ENCODE measurements around the gene MYH15.

Gene MYH15

GRCh38 chr3:108410531-108410984 is 99.8 kb downstream of the MYH15 start:
- DNase-seq = no peak

- DNase-seq = no peak
Observed at GRCh38 chr3:108409800-108410178, 100.6 kb downstream of the MYH15 start.

GRCh38 chr3:108408883-108409799 is 101.3 kb downstream of the MYH15 start:
- no peak for DNase-seq

- DNase-seq = no peak
Observed at GRCh38 chr3:108407886-108408285, 102.5 kb downstream of the MYH15 start.

GRCh38 chr3:108406661-108407206 is 103.7 kb downstream of the MYH15 start:
- no peak for DNase-seq

GRCh38 chr3:108406063-108406660 is 104.2 kb downstream of the MYH15 start:
- no peak for DNase-seq

- no peak for DNase-seq
Observed at GRCh38 chr3:108404368-108404767, 106.0 kb downstream of the MYH15 start.

GRCh38 chr3:108403686-108404345 is 106.6 kb downstream of the MYH15 start:
- no peak for DNase-seq

GRCh38 chr3:108403198-108403597 is 107.2 kb downstream of the MYH15 start:
- no peak for DNase-seq

GRCh38 chr3:108401836-108402235 is 108.6 kb downstream of the MYH15 start:
- DNase-seq = no peak

GRCh38 chr3:108398510-108398909 is 111.9 kb downstream of the MYH15 start:
- DNase-seq = no peak

- DNase-seq = no peak
Observed at GRCh38 chr3:108396336-108396735, 114.1 kb downstream of the MYH15 start.

- no peak for DNase-seq
Observed at GRCh38 chr3:108394563-108394962, 115.8 kb downstream of the MYH15 start.

- no peak for DNase-seq
Observed at GRCh38 chr3:108394016-108394415, 116.4 kb downstream of the MYH15 start.

- no peak for DNase-seq
Observed at GRCh38 chr3:108393128-108393900, 117.1 kb downstream of the MYH15 start.

GRCh38 chr3:108391917-108392593 is 118.3 kb downstream of the MYH15 start:
- DNase-seq = no peak

- no peak for DNase-seq
Observed at GRCh38 chr3:108389372-108389771, 121.0 kb downstream of the MYH15 start.

- no peak for DNase-seq
Observed at GRCh38 chr3:108388136-108389132, 122.0 kb downstream of the MYH15 start.

- DNase-seq = no peak
Observed at GRCh38 chr3:108387063-108387462, 123.3 kb downstream of the MYH15 start.

GRCh38 chr3:108383306-108383705 is 127.1 kb downstream of the MYH15 start:
- no peak for DNase-seq
